ENCODE results near the gene ASTN2. TPM values are rescaled to one million over a fixed set of nuclear protein-coding genes. Genes with fewer than 3 reads are reported as not detected.

ASTN2 gene
- polyA plus RNA-seq, 1 donor from 2014 or later = 6.8 TPM

GRCh38 chr9:117034866-117035265, 380.0 kb downstream of the ASTN2 start:
- Histone ChIP-seq H3K27me3 (ENCODE audit: insufficient read depth, low read depth, low read length) (no peaks in the 10 kb centered on the region), H3K9me2 (ENCODE audit: insufficient read depth, low read length) (no peaks in the 10 kb centered on the region), H3K9ac (ENCODE audit: low read length) (no peak overlapping the region), H3K27ac (ENCODE audit: low read length) (no peak overlapping the region), H3K9me3 (ENCODE audit: low read length) (no peaks in the 10 kb centered on the region), H2AFZ (ENCODE audit: low read depth, low read length) (no peak overlapping the region), H3K79me2 (replicated peaks; ENCODE audit: insufficient read depth, low read length) (no peaks in the 10 kb centered on the region), H3K4me3 (ENCODE audit: low read length) (no peak overlapping the region), H4K20me1 (ENCODE audit: insufficient read depth) (no peaks in the 10 kb centered on the region), H3F3A (ENCODE audit: insufficient read depth, low read length, poor library complexity, severe bottlenecking) (no peaks in the 10 kb centered on the region), H3K36me3 (ENCODE audit: insufficient read depth, low read length) (no peaks in the 10 kb centered on the region), H3K4me2 (ENCODE audit: low read length) (no peak overlapping the region)
- TF ChIP-seq SMC3 (conservative IDR thresholded peaks at IDR 0.05; ENCODE audit: poor library complexity) = no peak
- no peak for TF ChIP-seq CTCF (IDR thresholded peaks at IDR 0.05; ENCODE audit: poor library complexity, severe bottlenecking)

GRCh38 chr9:117030254-117030768, 384.5 kb downstream of the ASTN2 start:
- Histone ChIP-seq H3K36me3 (ENCODE audit: insufficient read depth, low read length) (no peaks in the 10 kb centered on the region), H3K79me2 (replicated peaks; ENCODE audit: insufficient read depth, low read length) (no peaks in the 10 kb centered on the region), H4K20me1 (ENCODE audit: insufficient read depth) (no peaks in the 10 kb centered on the region), H3K9me3 (ENCODE audit: low read length) (no peaks in the 10 kb centered on the region), H3K9ac (ENCODE audit: low read length) (no peak overlapping the region), H3K4me3 (ENCODE audit: low read length) (no peak overlapping the region), H3K9me2 (ENCODE audit: insufficient read depth, low read length) (no peaks in the 10 kb centered on the region), H2AFZ (ENCODE audit: low read depth, low read length) (no peak overlapping the region), H3K27me3 (ENCODE audit: insufficient read depth, low read depth, low read length) (no peaks in the 10 kb centered on the region), H3F3A (ENCODE audit: insufficient read depth, low read length, poor library complexity, severe bottlenecking) (no peaks in the 10 kb centered on the region), H3K27ac (ENCODE audit: low read length) (no peak overlapping the region), H3K4me2 (ENCODE audit: low read length) (no peak overlapping the region)
- TF ChIP-seq SMC3 (conservative IDR thresholded peaks at IDR 0.05; ENCODE audit: poor library complexity) = no peak

GRCh38 chr9:117029341-117029740, 385.5 kb downstream of the ASTN2 start:
- Histone ChIP-seq H3K27me3 (ENCODE audit: insufficient read depth, low read depth, low read length) (no peaks in the 10 kb centered on the region), H2AFZ (ENCODE audit: low read depth, low read length) (no peak overlapping the region), H3K9me2 (ENCODE audit: insufficient read depth, low read length) (no peaks in the 10 kb centered on the region), H3K79me2 (replicated peaks; ENCODE audit: insufficient read depth, low read length) (no peaks in the 10 kb centered on the region), H3K9ac (ENCODE audit: low read length) (no peak overlapping the region), H3K9me3 (ENCODE audit: low read length) (no peaks in the 10 kb centered on the region), H3K27ac (ENCODE audit: low read length) (no peak overlapping the region), H3K36me3 (ENCODE audit: insufficient read depth, low read length) (no peaks in the 10 kb centered on the region), H3K4me2 (ENCODE audit: low read length) (no peak overlapping the region), H4K20me1 (ENCODE audit: insufficient read depth) (no peaks in the 10 kb centered on the region), H3F3A (ENCODE audit: insufficient read depth, low read length, poor library complexity, severe bottlenecking) (no peaks in the 10 kb centered on the region), H3K4me3 (ENCODE audit: low read length) (no peak overlapping the region)
- TF ChIP-seq CTCF (IDR thresholded peaks at IDR 0.05; ENCODE audit: poor library complexity, severe bottlenecking) = no peak
- TF ChIP-seq EP300 (conservative IDR thresholded peaks at IDR 0.05; ENCODE audit: poor library complexity, severe bottlenecking) = no peak
- TF ChIP-seq TAF1 (IDR thresholded peaks at IDR 0.05; ENCODE audit: low read depth) = no peak
- no peak for TF ChIP-seq RAD21 (conservative IDR thresholded peaks at IDR 0.05)
- TF ChIP-seq POLR2AphosphoS5 (IDR thresholded peaks at IDR 0.05) = no peak
- TF ChIP-seq MXI1 (conservative IDR thresholded peaks at IDR 0.05; ENCODE audit: poor library complexity, severe bottlenecking) = no peak
- no peak for TF ChIP-seq EZH2 (IDR thresholded peaks at IDR 0.05; ENCODE audit: borderline replicate concordance, insufficient read depth, low read length, poor library complexity, severe bottlenecking)
- no peak for TF ChIP-seq REST (IDR thresholded peaks at IDR 0.05; ENCODE audit: borderline replicate concordance)
